ENCODE data around the gene F7.

DNA sequence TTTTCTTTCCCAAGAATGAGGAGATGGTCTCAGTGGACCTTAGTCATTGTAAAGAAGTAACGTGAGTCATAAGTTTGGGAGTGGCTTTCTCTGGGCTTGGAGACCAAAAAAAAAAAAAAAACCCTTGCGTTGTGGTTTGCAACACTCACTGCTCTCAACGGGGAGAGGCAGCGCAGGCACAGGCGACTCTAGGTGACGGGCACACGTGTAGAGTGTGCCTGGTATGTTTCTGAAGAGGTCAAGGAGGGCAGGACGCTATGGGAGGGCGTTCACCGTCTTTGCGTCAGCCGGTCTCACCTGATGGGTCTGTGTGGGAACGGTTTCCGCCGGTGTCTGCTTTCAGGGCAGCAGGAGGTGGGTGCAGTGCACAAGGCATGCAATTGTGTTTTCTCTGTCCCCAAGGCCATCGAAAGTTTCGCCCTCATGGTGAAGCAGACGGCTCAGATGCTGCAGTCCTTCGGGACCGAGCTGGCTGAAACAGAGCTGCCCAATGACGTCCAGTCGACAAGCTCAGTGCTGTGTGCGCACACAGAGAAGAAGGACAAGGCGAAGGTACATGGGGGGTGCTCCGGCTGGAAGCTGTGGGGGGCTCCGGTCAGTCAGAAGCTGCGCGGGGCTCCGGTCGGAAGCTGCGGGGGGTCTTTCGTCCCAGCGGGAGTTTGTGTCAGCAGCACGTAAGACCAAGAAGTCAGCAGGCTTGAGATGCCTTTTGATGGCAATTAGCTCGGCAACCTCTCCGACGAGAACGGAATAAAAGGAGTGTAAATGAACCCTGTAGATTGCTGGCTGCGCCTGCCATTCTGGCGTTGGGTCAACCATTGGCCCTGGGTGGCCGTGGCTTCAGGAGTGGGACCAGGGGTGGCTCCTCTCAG lies 40.8 kb upstream of the F7 start:
- TF ChIP-seq, protein P1, sequence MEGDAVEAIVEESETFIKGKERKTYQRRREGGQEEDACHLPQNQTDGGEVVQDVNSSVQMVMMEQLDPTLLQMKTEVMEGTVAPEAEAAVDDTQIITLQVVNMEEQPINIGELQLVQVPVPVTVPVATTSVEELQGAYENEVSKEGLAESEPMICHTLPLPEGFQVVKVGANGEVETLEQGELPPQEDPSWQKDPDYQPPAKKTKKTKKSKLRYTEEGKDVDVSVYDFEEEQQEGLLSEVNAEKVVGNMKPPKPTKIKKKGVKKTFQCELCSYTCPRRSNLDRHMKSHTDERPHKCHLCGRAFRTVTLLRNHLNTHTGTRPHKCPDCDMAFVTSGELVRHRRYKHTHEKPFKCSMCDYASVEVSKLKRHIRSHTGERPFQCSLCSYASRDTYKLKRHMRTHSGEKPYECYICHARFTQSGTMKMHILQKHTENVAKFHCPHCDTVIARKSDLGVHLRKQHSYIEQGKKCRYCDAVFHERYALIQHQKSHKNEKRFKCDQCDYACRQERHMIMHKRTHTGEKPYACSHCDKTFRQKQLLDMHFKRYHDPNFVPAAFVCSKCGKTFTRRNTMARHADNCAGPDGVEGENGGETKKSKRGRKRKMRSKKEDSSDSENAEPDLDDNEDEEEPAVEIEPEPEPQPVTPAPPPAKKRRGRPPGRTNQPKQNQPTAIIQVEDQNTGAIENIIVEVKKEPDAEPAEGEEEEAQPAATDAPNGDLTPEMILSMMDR (IDR thresholded peaks at IDR 0.05) = no peak
- TF ChIP-seq POLR2AphosphoS5 (IDR thresholded peaks at IDR 0.05) (no peak), EP300 (IDR thresholded peaks at IDR 0.05) (no peak), POLR2A (IDR thresholded peaks at IDR 0.05) (no peak)
